ENCODE measurements around the gene MST1. TPM values are rescaled to one million over a fixed set of nuclear protein-coding genes. Genes with fewer than 3 reads are reported as not detected.

Gene MST1
- total and polyA plus RNA-seq, 9 of the 15 experiments (the other 6 are each of a cell fraction or from before 2014, with no cell fraction given): 0.08 to 1.8 (median 0.40) TPM

DNA sequence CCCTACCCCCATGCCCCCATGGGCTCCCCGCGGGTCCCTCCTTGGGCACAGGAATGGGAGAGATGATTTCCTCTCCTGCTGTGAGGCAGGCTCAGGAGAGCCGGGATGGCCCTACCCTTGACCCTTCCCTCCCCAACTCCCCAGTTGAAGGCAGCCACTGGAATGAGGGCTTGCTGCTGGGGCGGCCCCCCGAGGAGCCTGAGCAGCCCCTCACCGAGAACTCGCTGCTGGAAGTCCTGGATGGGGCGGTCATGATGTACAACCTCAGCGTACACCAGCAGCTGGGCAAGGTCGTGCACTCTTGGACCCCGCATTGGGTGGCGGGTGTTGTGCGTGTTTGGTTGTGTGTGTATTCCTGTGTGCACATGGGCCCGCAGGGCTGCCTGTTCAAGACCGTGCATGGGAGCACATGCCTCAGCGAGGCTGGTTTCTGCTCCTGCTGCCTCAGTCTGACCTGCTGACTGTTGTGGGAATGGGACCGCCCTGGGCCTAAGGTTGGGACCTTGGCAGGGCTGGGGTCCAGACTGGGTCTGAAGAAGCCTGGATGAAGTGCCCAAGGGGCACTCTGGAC, 16.2 kb upstream of the MST1 start:
- H3K9me1 ChIP-seq (ENCODE audit: control insufficient read depth, insufficient read depth, low read length): no peaks in the 10 kb centered on the region
- H3K4me3 ChIP-seq: no peak overlapping the region
- ChIA-PET POLR2A (no interaction called here), CTCF (ENCODE audit: low intra/inter-chr PET ratio) (no interaction called here)
- TF ChIP-seq RUNX1 (IDR thresholded peaks at IDR 0.05; ENCODE audit: low read depth) (no peak), STAT5B (CRISPR knock-in tag; IDR thresholded peaks at IDR 0.05) (no peak), MAFF (IDR thresholded peaks at IDR 0.05; ENCODE audit: low read length) (no peak), SP2 (IDR thresholded peaks at IDR 0.05; ENCODE audit: extremely low read depth, low read depth, low read length, poor library complexity, severe bottlenecking) (no peak), SIX5 (IDR thresholded peaks at IDR 0.05; ENCODE audit: borderline replicate concordance in 1 of 2, insufficient read depth in 1 of 2, low read depth in 1 of 2, low read length in 2 of 2) (no peak), NBN (IDR thresholded peaks at IDR 0.05; ENCODE audit: low read depth) (no peak)
- H3K4me2 ChIP-seq (ENCODE audit: insufficient read depth, low read length): no peak overlapping the region
- peaks cover 0 to 6% of the 10 kb centered on the region in 2 experiments; a peak in 2 of 5 replicates for H3K4me1 ChIP-seq (replicated peaks in 1 of 2; ENCODE audit: control insufficient read depth in 2 of 2, insufficient read depth in 2 of 2, low read length in 2 of 2)
- in situ Hi-C loops (cut with MboI): no loop called here
- no peaks in the 10 kb centered on the region for H4K20me1 ChIP-seq (replicated peaks; ENCODE audit: control insufficient read depth, insufficient read depth, low read length)
- no peak overlapping the region for H2AFZ ChIP-seq (ENCODE audit: low read depth, low read length)
- no peak for DNase-seq (ENCODE audit: extremely low read depth in 1 of 4, low spot score in 3 of 4)
- BruUV-seq (replicated peaks): no TSS peak
- H3K36me3 ChIP-seq (ENCODE audit: control insufficient read depth, insufficient read depth, low read length): peaks cover 65% of the 10 kb centered on the region; the same call in 2 of the 3 replicates
- no peaks in the 10 kb centered on the region for H3K27me3 ChIP-seq (ENCODE audit: control insufficient read depth in 2 of 2, insufficient read depth in 2 of 2, low read length in 2 of 2)
- WGBS (ENCODE audit: insufficient coverage, low coverage, missing lambda C conversion rate): 94% methylated on average over 8 of the region's 17 CpGs
- intact Hi-C loops (cut with micrococcal nuclease): no loop called here
- H3K9me3 ChIP-seq (replicated peaks; ENCODE audit: control insufficient read depth, insufficient read depth, low read depth, low read length): no peaks in the 10 kb centered on the region
- no peak overlapping the region for H3K9ac ChIP-seq (ENCODE audit: insufficient read depth in 1 of 2, low read depth in 2 of 2, low read length in 2 of 2)
- no peak for FAIRE-seq
- ATAC-seq: no peak
- no peak overlapping the region for H3K27ac ChIP-seq (ENCODE audit: extremely low read depth, low read depth, low read length)
- H3K79me2 ChIP-seq (ENCODE audit: control insufficient read depth, insufficient read depth, low read length): no peaks in the 10 kb centered on the region
